ENCODE measurements around the gene SERP2. TPM values are rescaled to one million over a fixed set of nuclear protein-coding genes. Genes with fewer than 3 reads are reported as not detected.

SERP2 gene
- total RNA-seq, 1 donor from 2014 or later = 14.0 TPM

DNA sequence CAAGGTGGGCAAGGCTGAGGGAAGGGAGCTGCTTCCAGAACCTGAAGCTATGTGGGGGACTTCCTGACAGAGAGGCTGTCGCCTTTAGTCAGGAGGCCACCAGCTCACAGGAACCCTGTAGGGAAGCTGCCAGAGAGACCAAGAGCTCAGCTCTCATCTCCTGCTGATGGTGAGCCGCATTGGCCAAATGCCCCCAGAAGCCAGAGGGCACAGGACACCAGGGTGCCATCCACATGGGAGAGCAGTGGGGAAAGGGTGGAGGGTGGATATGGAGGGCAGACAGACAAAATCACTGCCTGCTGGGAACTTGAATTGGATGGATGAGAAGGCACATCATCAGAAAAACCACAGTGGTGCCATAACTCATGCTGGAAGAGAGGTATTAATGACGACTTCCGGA is 36.0 kb downstream of the SERP2 start:
- H3K36me3 Mint-ChIP-seq (ENCODE audit: low read depth) = no peaks in the 10 kb centered on the region
- no peak for DNase-seq (ENCODE audit: low read depth, low spot score)
- peak overlapping the region; percentile 7 for H3K27ac Mint-ChIP-seq (ENCODE audit: unreplicated experiment)
- H3K9me3 Mint-ChIP-seq = no peaks in the 10 kb centered on the region
- no peak overlapping the region for H3K4me3 Mint-ChIP-seq
- TF ChIP-seq, protein P1, sequence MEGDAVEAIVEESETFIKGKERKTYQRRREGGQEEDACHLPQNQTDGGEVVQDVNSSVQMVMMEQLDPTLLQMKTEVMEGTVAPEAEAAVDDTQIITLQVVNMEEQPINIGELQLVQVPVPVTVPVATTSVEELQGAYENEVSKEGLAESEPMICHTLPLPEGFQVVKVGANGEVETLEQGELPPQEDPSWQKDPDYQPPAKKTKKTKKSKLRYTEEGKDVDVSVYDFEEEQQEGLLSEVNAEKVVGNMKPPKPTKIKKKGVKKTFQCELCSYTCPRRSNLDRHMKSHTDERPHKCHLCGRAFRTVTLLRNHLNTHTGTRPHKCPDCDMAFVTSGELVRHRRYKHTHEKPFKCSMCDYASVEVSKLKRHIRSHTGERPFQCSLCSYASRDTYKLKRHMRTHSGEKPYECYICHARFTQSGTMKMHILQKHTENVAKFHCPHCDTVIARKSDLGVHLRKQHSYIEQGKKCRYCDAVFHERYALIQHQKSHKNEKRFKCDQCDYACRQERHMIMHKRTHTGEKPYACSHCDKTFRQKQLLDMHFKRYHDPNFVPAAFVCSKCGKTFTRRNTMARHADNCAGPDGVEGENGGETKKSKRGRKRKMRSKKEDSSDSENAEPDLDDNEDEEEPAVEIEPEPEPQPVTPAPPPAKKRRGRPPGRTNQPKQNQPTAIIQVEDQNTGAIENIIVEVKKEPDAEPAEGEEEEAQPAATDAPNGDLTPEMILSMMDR (conservative IDR thresholded peaks at IDR 0.05) = no peak
- peaks cover 28% of the 10 kb centered on the region for H3K4me1 Mint-ChIP-seq
- no peaks in the 10 kb centered on the region for H3K27me3 Mint-ChIP-seq (ENCODE audit: low read depth)

DNA sequence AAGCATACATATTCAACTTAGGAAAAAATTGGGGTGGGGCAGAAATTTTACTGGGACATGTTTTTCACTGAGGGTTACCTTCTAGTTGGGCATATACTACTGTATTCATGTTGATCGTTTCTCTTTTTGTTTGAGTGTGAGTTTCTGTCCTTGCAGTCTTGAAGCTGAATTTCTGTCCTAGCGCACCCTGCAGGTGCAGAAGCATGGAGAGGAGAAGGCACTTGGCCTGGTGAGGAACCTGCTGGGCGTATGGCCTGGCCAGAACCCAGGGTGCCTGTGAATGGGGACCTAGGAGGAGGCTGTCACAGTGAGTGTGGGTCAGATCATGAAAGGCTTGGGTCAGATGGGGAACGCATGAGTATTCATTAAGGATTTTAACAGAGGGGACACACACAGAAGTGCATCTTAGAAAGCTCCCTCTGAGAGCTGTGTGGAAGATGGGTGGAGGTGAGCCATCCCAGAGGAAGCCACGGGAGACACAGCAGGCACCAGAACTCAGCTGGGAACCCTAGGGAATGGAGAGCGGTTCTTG is 36.8 kb downstream of the SERP2 start:
- H3K4me1 Mint-ChIP-seq = peaks cover 21% of the 10 kb centered on the region
- H3K9me3 Mint-ChIP-seq = no peaks in the 10 kb centered on the region
- no peak overlapping the region for H3K4me3 Mint-ChIP-seq
- H3K27me3 Mint-ChIP-seq (ENCODE audit: low read depth) = no peaks in the 10 kb centered on the region
- DNase-seq (ENCODE audit: low read depth, low spot score) = no peak
- no peaks in the 10 kb centered on the region for H3K36me3 Mint-ChIP-seq (ENCODE audit: low read depth)
- TF ChIP-seq, protein P1 (conservative IDR thresholded peaks at IDR 0.05) = no peak
- H3K27ac Mint-ChIP-seq (ENCODE audit: unreplicated experiment) = peak overlapping the region; percentile 69

DNA sequence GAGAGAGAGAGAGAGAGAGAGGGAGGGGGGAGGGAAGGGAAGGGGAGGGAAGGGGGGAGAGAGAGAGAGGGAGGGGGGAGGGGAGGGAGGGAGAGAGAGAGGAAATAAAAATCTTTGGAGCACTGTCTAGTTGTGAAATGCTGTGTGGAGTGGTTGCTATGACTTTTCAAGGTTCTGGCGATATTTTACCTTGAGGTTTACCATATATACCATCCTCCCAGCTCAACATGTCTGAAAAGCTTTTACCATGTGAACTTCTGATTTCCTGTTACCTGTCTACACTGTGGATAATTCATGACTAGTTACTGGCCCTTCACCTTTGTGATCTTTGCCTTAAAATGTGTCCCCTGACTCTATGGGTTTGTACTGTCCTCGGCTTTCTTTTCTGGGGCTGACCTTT is 38.2 kb downstream of the SERP2 start:
- Mint-ChIP-seq H3K4me1 (peaks cover 32% of the 10 kb centered on the region), H3K27me3 (ENCODE audit: low read depth) (no peaks in the 10 kb centered on the region), H3K36me3 (ENCODE audit: low read depth) (no peaks in the 10 kb centered on the region), H3K9me3 (no peaks in the 10 kb centered on the region), H3K4me3 (no peak overlapping the region), H3K27ac (ENCODE audit: unreplicated experiment) (peak overlapping the region; percentile 44)
- no peak for DNase-seq (ENCODE audit: low read depth, low spot score)
- TF ChIP-seq, protein P1 (conservative IDR thresholded peaks at IDR 0.05) = no peak

DNA sequence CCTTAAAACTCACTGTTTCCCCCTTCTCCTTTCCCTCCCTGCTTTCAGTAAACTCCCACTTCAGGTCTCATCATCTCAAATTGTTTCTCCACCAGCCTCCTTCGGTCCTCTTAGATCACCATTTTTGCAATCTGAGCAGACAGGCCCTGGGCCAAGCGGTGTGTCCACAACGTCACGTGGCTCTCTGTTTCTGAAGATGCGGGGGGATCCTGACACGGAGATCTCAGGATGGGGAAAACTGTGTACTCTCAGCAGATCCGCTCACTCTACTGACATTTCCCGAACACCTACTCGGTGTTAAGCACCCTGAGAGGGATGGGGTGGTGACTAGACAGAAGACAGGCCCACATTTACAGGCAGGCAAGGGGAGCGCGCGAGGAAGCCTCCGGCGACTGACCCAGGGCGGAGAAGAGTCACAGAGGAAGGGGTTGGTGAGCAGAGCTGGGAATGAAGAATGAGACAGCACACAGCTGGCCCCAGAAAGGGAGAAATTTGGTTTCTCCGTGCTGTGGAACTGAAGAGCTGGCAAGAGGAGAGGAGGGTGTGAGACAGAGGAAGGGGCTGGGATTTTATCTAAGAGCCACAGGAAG is 38.8 kb downstream of the SERP2 start:
- Mint-ChIP-seq H3K27me3 (ENCODE audit: low read depth) (no peaks in the 10 kb centered on the region), H3K27ac (ENCODE audit: unreplicated experiment) (peak overlapping the region; percentile 44), H3K4me1 (peaks cover 36% of the 10 kb centered on the region)

DNA sequence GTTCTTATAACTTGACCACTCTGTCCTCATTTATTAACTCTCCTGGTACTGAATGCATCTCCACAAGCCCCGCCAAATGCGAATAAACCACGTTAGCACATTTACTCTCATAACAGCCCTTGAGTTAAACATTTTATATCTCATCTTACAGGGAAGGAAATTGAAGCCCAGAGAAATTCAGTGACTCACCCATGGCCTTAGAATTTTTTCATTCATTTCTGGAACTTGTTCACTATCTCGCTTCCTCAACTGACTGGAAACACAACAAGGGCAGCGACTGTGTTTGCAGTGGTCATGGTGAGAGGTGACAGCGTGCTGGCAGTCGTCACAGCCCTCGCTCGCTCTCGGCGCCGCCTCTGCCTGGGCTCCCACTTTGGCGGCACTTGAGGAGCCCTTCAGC is 39.5 kb downstream of the SERP2 start:
- H3K4me1 Mint-ChIP-seq = peaks cover 39% of the 10 kb centered on the region
- no peak overlapping the region for H3K27ac Mint-ChIP-seq (ENCODE audit: unreplicated experiment)
- H3K36me3 Mint-ChIP-seq (ENCODE audit: low read depth) = no peaks in the 10 kb centered on the region
- no peak overlapping the region for H3K4me3 Mint-ChIP-seq
- DNase-seq (ENCODE audit: low read depth, low spot score) = no peak
- TF ChIP-seq, protein P1 (conservative IDR thresholded peaks at IDR 0.05) = no peak
- no peaks in the 10 kb centered on the region for H3K27me3 Mint-ChIP-seq (ENCODE audit: low read depth)
- no peaks in the 10 kb centered on the region for H3K9me3 Mint-ChIP-seq

More for the DNA sequence above, 38.8 kb downstream of the SERP2 start:
- Mint-ChIP-seq H3K4me3 (no peak overlapping the region), H3K36me3 (ENCODE audit: low read depth) (no peaks in the 10 kb centered on the region), H3K9me3 (no peaks in the 10 kb centered on the region)
- TF ChIP-seq, protein P1 (conservative IDR thresholded peaks at IDR 0.05) = no peak
- DNase-seq (ENCODE audit: low read depth, low spot score) = no peak

All from neural crest cell (in vitro differentiated cells).